Measurements from ENCODE around the gene SKIL.

SKIL gene

GRCh38 chr3:170428095-170428494 lies 70.6 kb downstream of the SKIL start:
- no peaks in the 10 kb centered on the region for H3K9me2 ChIP-seq (ENCODE audit: low read depth, low read length)
- H2AFZ ChIP-seq (ENCODE audit: low read length): no peak overlapping the region
- H3K4me1 ChIP-seq (ENCODE audit: insufficient read depth, low read length, severe bottlenecking): no peaks in the 10 kb centered on the region
- no peaks in the 10 kb centered on the region for H3K9me3 ChIP-seq (ENCODE audit: low read length)
- no peak overlapping the region for H3K9ac ChIP-seq (ENCODE audit: low read length)
- no peaks in the 10 kb centered on the region for H3K79me2 ChIP-seq (ENCODE audit: insufficient read depth, low read length)
- H3K27ac ChIP-seq (ENCODE audit: low read depth, low read length, poor library complexity, severe bottlenecking): no peak overlapping the region
- no peak for TF ChIP-seq EZH2 (IDR thresholded peaks at IDR 0.05; ENCODE audit: borderline replicate concordance, low read length)
- TF ChIP-seq CTCF (IDR thresholded peaks at IDR 0.05; ENCODE audit: low read length): no peak
- H3K36me3 ChIP-seq (ENCODE audit: insufficient read depth, low read length): no peaks in the 10 kb centered on the region
- 0 out of 2 replicates have a peak, but pooled peaks cover 3% of the 10 kb centered on the region for H3K27me3 ChIP-seq (ENCODE audit: insufficient read depth, low read length)
- H3K4me3 ChIP-seq (ENCODE audit: low read depth, low read length, poor library complexity, severe bottlenecking): no peak overlapping the region
- no peaks in the 10 kb centered on the region for H4K20me1 ChIP-seq (ENCODE audit: insufficient read depth, low read length)
- H3K4me2 ChIP-seq (ENCODE audit: low read length): no peak overlapping the region
- H3F3A ChIP-seq (ENCODE audit: insufficient read depth, low read length): no peaks in the 10 kb centered on the region

- Histone ChIP-seq H3K4me2 (ENCODE audit: low read length) (no peak overlapping the region), H3K9me3 (ENCODE audit: low read length) (no peaks in the 10 kb centered on the region), H3K4me3 (ENCODE audit: low read depth, low read length, poor library complexity, severe bottlenecking) (no peak overlapping the region), H2AFZ (ENCODE audit: low read length) (no peak overlapping the region), H3K9ac (ENCODE audit: low read length) (no peak overlapping the region), H3K27ac (ENCODE audit: low read depth, low read length, poor library complexity, severe bottlenecking) (no peak overlapping the region), H3F3A (ENCODE audit: insufficient read depth, low read length) (no peaks in the 10 kb centered on the region), H3K4me1 (ENCODE audit: insufficient read depth, low read length, severe bottlenecking) (no peaks in the 10 kb centered on the region), H3K79me2 (ENCODE audit: insufficient read depth, low read length) (no peaks in the 10 kb centered on the region), H3K9me2 (ENCODE audit: low read depth, low read length) (no peaks in the 10 kb centered on the region), H3K36me3 (ENCODE audit: insufficient read depth, low read length) (no peaks in the 10 kb centered on the region), H4K20me1 (ENCODE audit: insufficient read depth, low read length) (no peaks in the 10 kb centered on the region), H3K27me3 (ENCODE audit: insufficient read depth, low read length) (0 out of 2 replicates have a peak, but pooled peaks cover 3% of the 10 kb centered on the region)
- TF ChIP-seq CTCF (IDR thresholded peaks at IDR 0.05; ENCODE audit: low read length): no peak
- no peak for TF ChIP-seq EZH2 (IDR thresholded peaks at IDR 0.05; ENCODE audit: borderline replicate concordance, low read length)
Measured at GRCh38 chr3:170429050-170429449, 71.5 kb downstream of the SKIL start.

- H4K20me1 ChIP-seq (ENCODE audit: insufficient read depth, low read length): no peaks in the 10 kb centered on the region
- no peak overlapping the region for H2AFZ ChIP-seq (ENCODE audit: low read length)
- no peaks in the 10 kb centered on the region for H3K9me2 ChIP-seq (ENCODE audit: low read depth, low read length)
- no peak; the same call in 1 of the 2 replicates for TF ChIP-seq CTCF (IDR thresholded peaks at IDR 0.05; ENCODE audit: low read length)
- no peak for TF ChIP-seq EZH2 (IDR thresholded peaks at IDR 0.05; ENCODE audit: borderline replicate concordance, low read length)
- no peaks in the 10 kb centered on the region for H3K9me3 ChIP-seq (ENCODE audit: low read length)
- H3K9ac ChIP-seq (ENCODE audit: low read length): no peak overlapping the region
- H3K36me3 ChIP-seq (ENCODE audit: insufficient read depth, low read length): no peaks in the 10 kb centered on the region
- no peak overlapping the region for H3K4me3 ChIP-seq (ENCODE audit: low read depth, low read length, poor library complexity, severe bottlenecking)
- 0 out of 2 replicates have a peak, but pooled peaks cover 3% of the 10 kb centered on the region for H3K27me3 ChIP-seq (ENCODE audit: insufficient read depth, low read length)
- H3K27ac ChIP-seq (ENCODE audit: low read depth, low read length, poor library complexity, severe bottlenecking): no peak overlapping the region
- no peaks in the 10 kb centered on the region for H3F3A ChIP-seq (ENCODE audit: insufficient read depth, low read length)
- no peaks in the 10 kb centered on the region for H3K79me2 ChIP-seq (ENCODE audit: insufficient read depth, low read length)
- H3K4me2 ChIP-seq (ENCODE audit: low read length): no peak overlapping the region
- H3K4me1 ChIP-seq (ENCODE audit: insufficient read depth, low read length, severe bottlenecking): no peaks in the 10 kb centered on the region
Measured at GRCh38 chr3:170431054-170431453, 73.5 kb downstream of the SKIL start.

All from OCI-LY1 (cell line).